Suppressor macrophage (primary cell): Measurements from ENCODE around the gene HHIPL1.
A peak's percentile ranks its signal among the peaks of the same experiment; 100 is the strongest.

Experiments
- DNase-seq, 4 experiments: peaks; one replicate each; pipeline ENCODE4 v3.0.0-alpha.2; 2020 to 2022

Gene HHIPL1

GRCh38 chr14:99676657-99677056 is 31.7 kb downstream of the HHIPL1 start:
- no peak for DNase-seq

DNA sequence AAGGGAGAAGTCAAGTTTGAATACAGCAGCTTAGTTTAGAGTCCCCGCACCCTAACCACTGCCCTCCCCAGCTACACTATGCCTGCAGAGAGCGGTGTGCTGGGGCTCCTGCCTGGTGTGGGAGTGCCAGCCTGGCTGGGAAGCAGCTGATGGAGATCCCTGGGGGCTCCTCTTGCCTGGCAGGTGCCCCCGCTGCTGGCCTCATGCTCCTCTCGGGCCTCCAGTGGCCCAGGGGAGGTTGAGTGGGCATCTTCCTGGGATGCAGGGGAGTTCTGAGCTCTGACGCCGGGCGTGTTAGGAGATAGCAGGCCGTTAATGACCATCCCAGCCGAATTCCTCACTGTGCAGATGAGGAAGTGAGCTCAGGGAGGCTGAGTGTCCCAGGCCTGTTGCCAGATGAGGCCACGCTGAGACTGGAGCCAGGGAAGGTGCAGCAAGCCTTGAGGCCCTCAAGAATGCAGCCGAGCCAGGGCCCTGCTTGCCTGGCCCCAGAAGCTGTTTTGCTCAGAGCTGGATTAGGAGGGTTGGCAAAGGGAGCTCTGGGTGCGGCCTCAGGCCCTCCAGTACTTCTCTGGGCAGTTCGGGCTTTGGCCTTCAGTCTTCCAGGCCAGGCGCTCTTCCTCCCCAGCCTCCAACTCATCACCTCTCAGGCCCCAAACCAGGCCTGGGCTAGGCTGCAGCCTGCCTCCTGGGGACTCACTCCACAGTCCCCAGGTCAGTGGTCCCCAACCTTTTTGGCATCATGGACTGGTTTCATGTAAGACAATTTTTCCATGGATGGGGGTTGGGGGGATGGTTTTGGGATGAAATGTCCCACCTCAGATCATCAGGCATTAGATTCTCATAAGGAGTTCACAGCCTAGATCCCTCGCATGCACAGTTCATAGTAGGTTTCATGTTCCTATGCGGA is 32.6 kb downstream of the HHIPL1 start:
- no peak for DNase-seq

DNA sequence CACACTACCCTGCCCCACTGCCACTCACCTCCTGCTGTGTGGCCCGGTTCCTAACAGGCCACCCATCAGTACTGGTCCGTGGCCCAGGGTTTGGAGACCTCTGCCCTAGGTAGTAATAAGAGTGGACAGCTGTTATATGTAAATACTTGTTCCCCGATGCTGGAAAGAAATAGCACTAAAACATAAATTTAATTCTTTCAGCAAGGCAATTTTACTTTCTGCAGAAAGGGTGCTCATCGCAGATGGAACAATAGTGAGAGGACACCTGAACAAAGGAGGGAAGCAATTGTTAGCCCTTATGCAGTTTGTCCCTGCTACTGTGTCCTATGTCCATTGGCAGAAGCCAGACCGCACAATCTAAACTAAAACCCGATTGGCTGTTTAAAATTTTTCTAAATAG is 33.3 kb downstream of the HHIPL1 start:
- DNase-seq: no peak

GRCh38 chr14:99679111-99679510 is 34.2 kb downstream of the HHIPL1 start:
- no peak for DNase-seq

DNA sequence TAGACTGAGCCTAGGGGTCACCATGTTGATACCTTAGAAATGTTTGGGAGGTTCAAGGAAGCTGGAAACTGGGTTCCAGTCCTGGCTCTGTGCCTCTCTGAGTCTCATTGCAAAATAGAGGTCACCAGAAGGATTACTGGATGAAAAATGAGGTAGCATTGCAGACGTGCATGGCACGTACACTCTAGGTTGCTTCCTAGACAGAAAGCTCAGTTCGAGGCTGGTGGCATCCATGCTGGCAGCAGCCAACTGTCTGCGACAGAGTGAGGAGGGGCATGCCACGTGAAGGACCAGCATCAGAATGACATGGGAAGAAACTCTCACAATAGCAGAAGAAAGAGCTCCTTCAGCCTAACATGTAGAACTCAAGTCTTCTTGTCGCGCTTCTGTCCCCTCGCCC is 34.6 kb downstream of the HHIPL1 start:
- DNase-seq: no peak

DNA sequence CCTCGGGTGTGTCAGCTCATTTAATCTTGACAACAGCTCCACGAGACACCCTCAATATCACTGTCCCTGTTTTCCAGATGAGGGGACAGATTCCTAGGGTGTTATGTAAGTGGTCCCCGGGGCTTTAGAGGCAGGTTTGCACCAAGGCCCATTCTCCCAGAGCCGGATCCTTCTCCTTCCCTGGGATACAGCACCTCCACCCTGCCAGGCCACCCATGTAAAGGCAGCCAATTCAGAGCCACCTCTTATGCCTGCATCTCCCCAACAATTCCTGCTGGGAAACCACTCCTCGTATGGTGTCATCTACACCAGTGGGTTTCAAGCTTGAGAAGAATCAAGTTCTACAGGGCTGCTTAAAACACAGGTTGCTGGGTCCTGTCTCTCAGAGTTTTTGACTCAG is 35.1 kb downstream of the HHIPL1 start:
- DNase-seq: no peak

- no peak for DNase-seq
Measured at GRCh38 chr14:99681101-99681831, 36.3 kb downstream of the HHIPL1 start.

DNA sequence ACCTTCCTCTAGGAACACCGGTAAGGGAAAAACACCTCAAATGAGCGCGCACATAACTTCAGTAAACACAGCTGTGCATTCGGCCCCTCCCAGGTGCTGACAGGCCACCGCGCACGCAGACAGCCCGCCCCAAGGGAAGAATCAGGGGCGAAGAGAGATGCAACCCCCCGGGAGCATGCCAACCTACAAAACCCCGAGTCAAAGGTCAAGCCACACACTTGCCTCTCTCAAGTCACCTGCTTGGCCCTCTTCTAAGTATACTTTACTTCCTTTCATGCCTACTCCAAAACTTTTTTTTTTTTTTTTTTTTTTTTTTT is 36.9 kb downstream of the HHIPL1 start:
- no peak for DNase-seq

GRCh38 chr14:99682809-99683618 is 38.1 kb downstream of the HHIPL1 start:
- DNase-seq: peak; percentile 74 to 91 (median 82)

DNA sequence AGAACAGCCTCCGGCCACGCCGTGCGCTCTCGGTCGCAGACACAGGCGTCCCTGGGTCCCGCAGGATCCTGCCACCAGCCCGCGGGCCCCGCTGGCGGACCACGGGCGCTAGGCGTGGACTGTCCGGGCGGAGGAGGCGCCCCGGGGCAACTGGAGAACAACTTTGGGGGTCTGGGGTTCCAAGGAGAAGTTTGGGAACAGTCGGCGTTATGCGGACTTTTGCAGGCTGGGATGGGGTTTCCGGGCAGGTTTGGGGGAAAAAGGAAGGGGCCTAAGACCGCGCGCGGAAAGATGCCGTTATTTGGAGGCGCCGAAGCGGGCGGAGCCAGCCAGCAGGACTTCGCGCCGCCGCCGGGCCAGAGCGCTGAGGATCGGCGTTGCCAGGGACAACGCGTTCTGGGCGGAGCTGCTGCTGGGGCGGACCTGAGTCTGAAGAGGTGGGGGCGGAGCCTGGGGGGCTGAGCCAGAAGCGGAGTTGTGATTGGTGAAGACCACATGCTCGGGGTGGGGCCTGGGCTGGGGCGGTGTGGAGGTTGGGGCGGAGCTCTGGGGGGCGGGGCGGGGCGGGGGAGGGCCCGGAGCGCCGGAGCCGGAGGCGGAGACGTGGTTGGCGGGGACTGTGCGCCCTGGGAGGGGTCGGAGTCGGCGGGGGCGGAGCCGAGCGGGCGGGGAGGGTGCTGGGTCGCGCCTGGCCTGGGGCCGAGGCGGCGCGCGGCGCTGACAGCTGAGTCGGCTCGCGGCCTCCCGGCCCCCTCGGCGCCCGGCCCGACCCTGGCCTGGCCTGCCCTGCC is 38.9 kb downstream of the HHIPL1 start, which contains the start of gene CYP46A1:
Gene CYP46A1 (plus strand): TSS at position 680 of the 791 bp plus-strand sequence. CDS start 120 bp downstream, outside the sequence.
- peak; percentile 99 to 100 (median 99) for DNase-seq

DNA sequence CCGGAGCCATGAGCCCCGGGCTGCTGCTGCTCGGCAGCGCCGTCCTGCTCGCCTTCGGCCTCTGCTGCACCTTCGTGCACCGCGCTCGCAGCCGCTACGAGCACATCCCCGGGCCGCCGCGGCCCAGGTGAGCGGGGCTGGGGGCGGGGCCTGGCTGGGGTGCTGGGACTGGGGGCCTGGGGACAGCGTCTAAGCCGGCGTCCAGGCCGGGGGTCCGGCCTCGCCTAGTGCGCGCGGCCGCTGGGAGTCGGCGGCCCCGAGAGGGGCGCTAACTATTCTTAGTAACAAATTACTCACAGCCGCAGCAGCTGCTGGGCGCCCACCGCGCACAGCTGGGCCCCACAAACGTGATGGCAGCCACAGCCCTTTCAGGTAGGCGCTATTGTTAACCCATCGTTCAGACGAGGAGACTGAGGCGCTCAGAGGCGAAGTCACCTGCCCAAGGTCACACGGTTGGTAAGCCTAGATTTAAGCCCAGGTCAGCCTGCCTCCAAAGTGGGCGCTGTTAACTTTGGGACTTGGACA is 39.5 kb downstream of the HHIPL1 start:
- no peak for DNase-seq

DNA sequence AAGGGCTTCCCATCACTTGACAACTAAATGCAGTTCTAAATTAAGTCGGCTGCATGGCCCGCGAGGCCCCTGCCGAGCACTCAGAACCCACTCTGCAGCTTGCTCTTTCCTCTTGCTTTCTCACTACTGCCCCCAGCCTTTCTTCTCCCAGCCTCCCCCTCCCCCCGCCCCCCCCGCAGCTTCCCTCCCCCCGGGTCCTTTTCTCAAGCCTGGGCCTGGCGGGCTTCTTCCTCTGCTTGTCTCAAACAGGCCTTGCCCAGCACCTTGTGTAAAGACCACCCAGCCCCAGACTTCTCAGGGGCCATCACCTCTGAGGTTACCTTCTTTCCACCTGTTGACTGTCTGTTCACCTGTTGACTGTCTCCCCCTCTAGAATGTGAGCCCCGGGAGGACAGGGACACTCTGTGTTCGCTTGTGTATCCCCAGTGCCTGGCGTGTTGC is 40.2 kb downstream of the HHIPL1 start:
- DNase-seq: no peak

GRCh38 chr14:99685596-99685995 is 40.7 kb downstream of the HHIPL1 start:
- DNase-seq: no peak

- DNase-seq: no peak
Measured at GRCh38 chr14:99686557-99687283, 41.8 kb downstream of the HHIPL1 start.

GRCh38 chr14:99687284-99688209 is 42.6 kb downstream of the HHIPL1 start:
- DNase-seq: no peak

DNA sequence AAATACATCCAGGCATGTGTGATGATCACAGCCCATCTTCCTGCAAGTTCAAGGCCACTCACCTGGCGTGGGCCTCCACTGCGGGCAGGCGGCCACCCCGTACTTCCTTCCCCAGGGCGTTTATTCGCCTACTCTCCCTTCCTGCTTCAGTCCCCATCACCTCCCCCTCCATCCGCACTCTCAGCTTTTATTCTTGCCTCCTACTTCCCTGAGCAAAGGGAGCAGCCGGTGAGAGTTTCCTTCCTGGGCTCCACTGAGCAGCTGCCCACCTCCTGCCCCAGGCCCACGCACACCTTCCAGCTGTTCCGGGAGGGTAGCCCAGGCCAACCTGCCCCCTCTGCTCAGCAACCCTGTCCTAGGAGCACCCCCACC is 43.3 kb downstream of the HHIPL1 start:
- DNase-seq: no peak

GRCh38 chr14:99688629-99689028 is 43.7 kb downstream of the HHIPL1 start:
- DNase-seq: no peak

- DNase-seq: no peak
Measured at GRCh38 chr14:99689266-99690236, 44.6 kb downstream of the HHIPL1 start.

DNA sequence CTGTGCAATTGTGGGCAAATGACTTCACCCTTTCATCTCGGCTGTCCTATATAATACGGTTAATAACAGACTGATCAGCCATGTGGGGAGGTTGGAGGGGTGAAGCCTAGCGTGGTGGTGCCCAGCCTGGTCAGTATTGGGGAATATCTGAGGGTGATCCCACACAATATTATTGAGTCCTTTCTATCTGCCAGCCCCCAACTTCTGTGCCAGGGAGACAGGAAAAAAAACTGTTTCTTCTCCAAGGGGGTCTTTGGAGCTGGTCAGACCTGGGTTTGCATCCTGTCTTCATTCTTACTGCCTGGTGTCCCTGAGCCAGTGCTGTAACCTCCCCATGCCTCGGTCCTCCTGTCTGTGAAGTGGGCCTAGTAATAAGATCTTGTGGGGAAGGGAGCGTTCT is 45.7 kb downstream of the HHIPL1 start:
- DNase-seq: no peak
